GM12878 (cell line): Measurements from ENCODE around the gene TESMIN. TPM values are rescaled to one million over a fixed set of nuclear protein-coding genes. Genes with fewer than 3 reads are reported as not detected.

Source experiments
- ATAC-seq: fragments of 200-7000 bp; cut with Tn5 transposase; 3 replicates; pipeline ENCODE4 v1.9.1; 2020; ENCODE audit warnings: mild to moderate bottlenecking, moderate library complexity
- BruUV-seq: library from RNA; stranded (reverse); fragments of 400-500 nt; replicated peaks from 2 replicates; lab custom pipeline; 2021; lab: Mats Ljungman, UMichigan
- CTCF ChIA-PET: fragments of 300-600 bp; sonication (Branson Sonifier 250); formaldehyde crosslinking; extraction: SDS; loops from one replicate; lab custom pipeline; 2021; ENCODE audit warnings: inconsistent platforms; lab: Yijun Ruan, JAX
- POLR2A ChIA-PET: fragments of 350-600 bp; formaldehyde crosslinking; extraction: SDS; loops from one replicate; lab custom pipeline; 2021; ENCODE audit warnings: inconsistent platforms; lab: Charles Lee
- RAD21 ChIA-PET: fragments of 300-600 bp; sonication (Branson Sonifier 250); formaldehyde crosslinking; loops from one replicate; lab custom pipeline; 2023; ENCODE audit warnings: antibody characterized with exemption; ENCODE audit not compliant: unreplicated experiment; lab: Charles Lee
- SMC1A ChIA-PET: fragments of 300-600 bp; sonication (Branson Sonifier 250); formaldehyde crosslinking; loops from one replicate; lab custom pipeline; 2023; ENCODE audit not compliant: unreplicated experiment, uncharacterized antibody; lab: Charles Lee
- DNase-seq: peaks from one replicate; pipeline ENCODE4 v3.0.0-alpha.2; 2011; ENCODE audit warnings: low read depth, low spot score
- FAIRE-seq: peaks from 3 replicates; lab custom pipeline; 2011; peaks lifted over from hg19 to GRCh38; lab: Jason Lieb, UNC
- H2AFZ ChIP-seq: 2 replicates; pipeline ENCODE4 v1.6.0; 2011; ENCODE audit warnings: low read depth, low read length, control low read depth; ENCODE audit not compliant: control insufficient read depth
- H3K27ac ChIP-seq: 2 replicates; pipeline ENCODE4 v1.5.1; 2011; ENCODE audit warnings: control low read depth; ENCODE audit not compliant: control insufficient read depth, insufficient read depth
- H3K27me3 ChIP-seq, 2 experiments: replicated peaks in 1 of 2; 2 replicates each; pipeline versions ENCODE4 v1.6.0 to v1.6.1; 2011; ENCODE audit warnings: low read length in 1 of 2; ENCODE audit not compliant: control insufficient read depth in 2 of 2, insufficient read depth in 2 of 2
- H3K36me3 ChIP-seq, 2 experiments: 2 replicates each; pipeline ENCODE4 v1.5.1; 2011; ENCODE audit warnings: low read length in 1 of 2; ENCODE audit not compliant: control insufficient read depth in 2 of 2, insufficient read depth in 2 of 2
- H3K4me1 ChIP-seq: 2 replicates; pipeline ENCODE4 v1.6.1; 2011; ENCODE audit warnings: mild to moderate bottlenecking, low read length, moderate library complexity, mixed read lengths; ENCODE audit not compliant: control insufficient read depth, insufficient read depth
- H3K4me2 ChIP-seq: 2 replicates; pipeline ENCODE4 v1.6.0; 2011; ENCODE audit warnings: control low read depth; ENCODE audit not compliant: control insufficient read depth, insufficient read depth
- H3K4me3 ChIP-seq: fragments of 200-600 bp; sonication (generic); 2 replicates; pipeline ENCODE4 v1.5.1; 2016
- H3K79me2 ChIP-seq: 2 replicates; pipeline ENCODE4 v1.6.0; 2011; ENCODE audit warnings: low read length; ENCODE audit not compliant: control insufficient read depth, insufficient read depth
- H3K9ac ChIP-seq: 2 replicates; pipeline ENCODE4 v1.8.0; 2011; ENCODE audit warnings: low read length, control low read depth, mixed read lengths; ENCODE audit not compliant: control insufficient read depth, insufficient read depth
- H3K9me3 ChIP-seq: replicated peaks from 3 replicates; pipeline ENCODE4 v1.5.1; 2011; ENCODE audit warnings: mild to moderate bottlenecking, low read length; ENCODE audit not compliant: control insufficient read depth, insufficient read depth
- H4K20me1 ChIP-seq: 2 replicates; pipeline ENCODE4 v1.6.0; 2011; ENCODE audit not compliant: control insufficient read depth, insufficient read depth
- ASH2L ChIP-seq: fragments of 300-600, 200-600 bp; sonication (generic); IDR thresholded peaks from 2 replicates; pipeline ENCODE4 v1.6.1; 2017; ENCODE audit warnings: low read depth, mild to moderate bottlenecking, borderline replicate concordance
- ESRRA ChIP-seq: IDR thresholded peaks from 2 replicates; pipeline ENCODE4 v1.6.1; 2012; ENCODE audit warnings: mild to moderate bottlenecking, low read length, improper control_type of control experiment
- JUND ChIP-seq: IDR thresholded peaks from 2 replicates; pipeline ENCODE4 v1.6.1; 2012; ENCODE audit warnings: low read depth, mild to moderate bottlenecking, low read length, improper control_type of control experiment, moderate library complexity
- MEF2B ChIP-seq: fragments of 450-650 bp; IDR thresholded peaks from 2 replicates; pipeline ENCODE4 v1.6.1; 2018; ENCODE audit warnings: mild to moderate bottlenecking, moderate library complexity; ENCODE audit not compliant: partially characterized antibody, poor library complexity, severe bottlenecking
- NR2C1 ChIP-seq: fragments of 450-650 bp; IDR thresholded peaks from 2 replicates; pipeline ENCODE4 v1.6.1; 2017; ENCODE audit warnings: antibody characterized with exemption, mild to moderate bottlenecking, moderate library complexity
- RB1 ChIP-seq: fragments of 450-650 bp; formaldehyde crosslinking; IDR thresholded peaks from 2 replicates; pipeline ENCODE4 v1.6.1; 2017; ENCODE audit warnings: mild to moderate bottlenecking, borderline replicate concordance
- STAT3 ChIP-seq: IDR thresholded peaks from 2 replicates; pipeline ENCODE4 v1.6.1; 2011; ENCODE audit warnings: low read depth, low read length, improper control_type of control experiment
- TCF12 ChIP-seq: IDR thresholded peaks from 2 replicates; pipeline ENCODE4 v1.6.1; 2011; ENCODE audit warnings: low read depth, mild to moderate bottlenecking, low read length
- WGBS: methylation state at CpG from one replicate; pipeline ENCODE4 v1.1.6; 2016; ENCODE audit warnings: low lambda C conversion rate; ENCODE audit not compliant: insufficient replicate concordance, insufficient coverage; ENCODE audit errors: missing lambda C conversion rate; 5-methylcytosine and 5-hydroxymethylcytosine counted together
- in situ Hi-C: fragments of 300-500 bp; cut with MboI; formaldehyde crosslinking; loops from 9 replicates; pipeline ENCODE4 v1.14.3; 2018; ENCODE audit warnings: mixed read lengths
- intact Hi-C: fragments of 100-400 bp; cut with micrococcal nuclease; formaldehyde crosslinking; loops from one replicate; pipeline ENCODE4 v1.14.2; 2022; ENCODE audit not compliant: unreplicated experiment
- polyA plus RNA-seq, 11 experiments: library from polyadenylated mRNA; depleted of rRNA in 4 of 11; unstranded in 6 of 11; stranded (reverse) in 5 of 11; fragments of >200 nt; fragmentation: Nextera tagmentation in 4 of 11; fragmentation: Illumina TruSeq in 1 of 11; extraction: Ambion mirVana in 4 of 11; extraction: Trizol in 1 of 11; gene quantifications; 1 replicate in 1 of 11; 2 replicates in 10 of 11; pipeline versions ENCODE4 v1.2.1 to v1.2.3, GENCODE V29; 2011 to 2016; ENCODE audit warnings: inconsistent platforms in 2 of 11, missing spikeins in 2 of 11, low read depth in 1 of 11
- total RNA-seq, 4 experiments: library from RNA; depleted of rRNA in 3 of 4; stranded (reverse); fragments of >200 nt in 3 of 4; fragmentation: Illumina TruSeq in 1 of 4; extraction: Trizol in 1 of 4; gene quantifications; 2 replicates each; pipeline versions ENCODE4 v1.2.1 to v1.2.3, GENCODE V29; 2013 to 2021
- TF ChIP-seq, protein P1 (sequence below): IDR thresholded peaks from 2 replicates; pipeline ENCODE4 v1.6.1; 2011; ENCODE audit warnings: mild to moderate bottlenecking, low read depth, low read length, moderate library complexity; ENCODE audit not compliant: insufficient replicate concordance

Gene TESMIN
- total and polyA plus RNA-seq, 10 of the 15 experiments (the other 5 are each of a cell fraction or from before 2014, with no cell fraction given) = 0.31 to 3.4 (median 1.2) TPM; not detected in 1

- Histone ChIP-seq H3K4me2 (no peak overlapping the region), H3K4me3 (no peak overlapping the region), H3K9ac (no peak overlapping the region), H3K27ac (no peak overlapping the region), H3K27me3 (no peaks in the 10 kb centered on the region; a peak in 2 of 4 replicates), H3K79me2 (no peaks in the 10 kb centered on the region), H3K9me3 (no peaks in the 10 kb centered on the region), H3K4me1 (no peaks in the 10 kb centered on the region), H2AFZ (no peak overlapping the region), H4K20me1 (no peaks in the 10 kb centered on the region), H3K36me3 (no peaks in the 10 kb centered on the region)
- BruUV-seq = no TSS peak
- 39% methylated on average over 12 of the region's 12 CpGs for WGBS
- TF ChIP-seq TCF12 (no peak), RB1 (no peak), ESRRA (no peak), JUND (no peak), NR2C1 (no peak), ASH2L (no peak), STAT3 (no peak), MEF2B (no peak)
- TF ChIP-seq, protein P1, sequence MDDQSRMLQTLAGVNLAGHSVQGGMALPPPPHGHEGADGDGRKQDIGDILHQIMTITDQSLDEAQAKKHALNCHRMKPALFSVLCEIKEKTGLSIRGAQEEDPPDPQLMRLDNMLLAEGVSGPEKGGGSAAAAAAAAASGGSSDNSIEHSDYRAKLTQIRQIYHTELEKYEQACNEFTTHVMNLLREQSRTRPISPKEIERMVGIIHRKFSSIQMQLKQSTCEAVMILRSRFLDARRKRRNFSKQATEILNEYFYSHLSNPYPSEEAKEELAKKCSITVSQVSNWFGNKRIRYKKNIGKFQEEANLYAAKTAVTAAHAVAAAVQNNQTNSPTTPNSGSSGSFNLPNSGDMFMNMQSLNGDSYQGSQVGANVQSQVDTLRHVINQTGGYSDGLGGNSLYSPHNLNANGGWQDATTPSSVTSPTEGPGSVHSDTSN = no peak
- intact Hi-C loops = no loop called here
- CTCF ChIA-PET = no interaction called here
- FAIRE-seq (no peak), ATAC-seq (no peak), DNase-seq (no peak)
- POLR2A ChIA-PET = no interaction called here
- SMC1A ChIA-PET = interaction anchor here (0.6 kb wide), 1 partner anchor 632 kb away, joined by 3 read pairs; no protein-coding TSS in a partner anchor
- RAD21 ChIA-PET = no interaction called here
- in situ Hi-C loops = no loop called here
These were observed 42.3 kb downstream of the TESMIN start for GRCh38 chr11:68709062-68709461.
